Panc1 (cell line): ENCODE data around the gene MAP3K3. TPM values are rescaled to one million over a fixed set of nuclear protein-coding genes. Genes with fewer than 3 reads are reported as not detected.

Experiments used
- ATAC-seq: fragments of 200-7000 bp; cut with Tn5 transposase; 2 replicates; pipeline ENCODE4 v1.9.1; 2020; ENCODE audit warnings: mild to moderate bottlenecking, moderate library complexity
- BruUV-seq: library from RNA; stranded (reverse); fragments of 400-500 nt; replicated peaks from 2 replicates; lab custom pipeline; 2021; lab: Mats Ljungman, UMichigan
- CTCF ChIA-PET: fragments of 300-600 bp; sonication (Branson Sonifier 250); formaldehyde crosslinking; loops from one replicate; lab custom pipeline; 2022; ENCODE audit warnings: antibody characterized with exemption; lab: Charles Lee
- POLR2A ChIA-PET: fragments of 300-600 bp; sonication (Branson Sonifier 250); formaldehyde crosslinking; loops from one replicate; lab custom pipeline; 2022; ENCODE audit warnings: antibody characterized with exemption; lab: Charles Lee
- DNase-seq: peaks from one replicate; pipeline ENCODE4 v3.0.0-alpha.2; 2010; ENCODE audit warnings: low read depth, low spot score
- H3K27ac ChIP-seq: 2 replicates; pipeline ENCODE4 v1.5.1; 2011; ENCODE audit warnings: mild to moderate bottlenecking, low read length, inconsistent platforms
- H3K27me3 ChIP-seq: fragments of 200-500 bp; sonication (Bioruptor generic); 2 replicates; pipeline ENCODE4 v1.6.0; 2014; ENCODE audit warnings: low read length, inconsistent platforms; ENCODE audit not compliant: control insufficient read depth, insufficient read depth
- H3K36me3 ChIP-seq: fragments of 200-500 bp; sonication (Bioruptor generic); 2 replicates; pipeline ENCODE4 v1.5.1; 2014; ENCODE audit warnings: inconsistent platforms, mild to moderate bottlenecking, low read length, moderate library complexity; ENCODE audit not compliant: control insufficient read depth, insufficient read depth
- H3K4me1 ChIP-seq: 2 replicates; pipeline ENCODE4 v1.5.1; 2011; ENCODE audit warnings: inconsistent platforms, mild to moderate bottlenecking, low read length, moderate library complexity; ENCODE audit not compliant: control insufficient read depth, insufficient read depth
- H3K4me3 ChIP-seq, 2 experiments: 2 replicates each; pipeline ENCODE4 v1.5.1; 2011 to 2012; ENCODE audit warnings: low read depth in 2 of 2, low read length in 2 of 2, mild to moderate bottlenecking in 2 of 2, inconsistent platforms in 1 of 2, moderate library complexity in 1 of 2
- H3K9me3 ChIP-seq: fragments of 200-500 bp; sonication (Bioruptor generic); 2 replicates; pipeline ENCODE4 v1.5.1; 2014; ENCODE audit warnings: low read depth, mild to moderate bottlenecking, inconsistent platforms, low read length, moderate library complexity; ENCODE audit not compliant: control insufficient read depth, insufficient read depth
- POLR2AphosphoS5 ChIP-seq: IDR thresholded peaks from 2 replicates; pipeline ENCODE4 v1.6.1; 2012; ENCODE audit warnings: mild to moderate bottlenecking, low read depth, low read length, moderate library complexity
- SIN3A ChIP-seq: IDR thresholded peaks from 2 replicates; pipeline ENCODE4 v1.6.1; 2012; ENCODE audit warnings: low read depth, mild to moderate bottlenecking, low read length, moderate library complexity, borderline replicate concordance; ENCODE audit not compliant: insufficient read depth
- TCF7L2 ChIP-seq: IDR thresholded peaks from 2 replicates; pipeline ENCODE4 v1.6.1; 2011; ENCODE audit warnings: mild to moderate bottlenecking, low read depth, low read length, inconsistent platforms
- in situ Hi-C: cut with HindIII; loops from 2 replicates; pipeline ENCODE4 v1.10.0; 2016; ENCODE audit warnings: low sequenced_read_pairs, low pct_unique_long_range_greater_than_20kb
- intact Hi-C: fragments of 100-400 bp; cut with micrococcal nuclease; formaldehyde crosslinking; loops from one replicate; pipeline ENCODE4 v1.10.0; 2022; ENCODE audit not compliant: unreplicated experiment
- total RNA-seq: library from RNA; stranded (reverse); gene quantifications from one replicate; pipeline ENCODE4 v1.2.1, GENCODE V29; 2021; ENCODE audit not compliant: unreplicated experiment
- TF ChIP-seq, protein P1 (sequence below), 2 experiments: IDR thresholded peaks; 2 replicates each; pipeline ENCODE4 v1.6.1; 2011 to 2012; ENCODE audit warnings: low read depth in 2 of 2, control low read depth in 1 of 2, low read length in 1 of 2, mild to moderate bottlenecking in 1 of 2, moderate library complexity in 1 of 2; ENCODE audit not compliant: insufficient read depth in 1 of 2
- TF ChIP-seq, protein P2 (sequence below): fragments of 450-650 bp; IDR thresholded peaks from 2 replicates; pipeline ENCODE4 v1.5.1; 2017; ENCODE audit warnings: mild to moderate bottlenecking

MAP3K3 gene
- total RNA-seq, 1 experiment from 2014 or later: 22.3 TPM

DNA sequence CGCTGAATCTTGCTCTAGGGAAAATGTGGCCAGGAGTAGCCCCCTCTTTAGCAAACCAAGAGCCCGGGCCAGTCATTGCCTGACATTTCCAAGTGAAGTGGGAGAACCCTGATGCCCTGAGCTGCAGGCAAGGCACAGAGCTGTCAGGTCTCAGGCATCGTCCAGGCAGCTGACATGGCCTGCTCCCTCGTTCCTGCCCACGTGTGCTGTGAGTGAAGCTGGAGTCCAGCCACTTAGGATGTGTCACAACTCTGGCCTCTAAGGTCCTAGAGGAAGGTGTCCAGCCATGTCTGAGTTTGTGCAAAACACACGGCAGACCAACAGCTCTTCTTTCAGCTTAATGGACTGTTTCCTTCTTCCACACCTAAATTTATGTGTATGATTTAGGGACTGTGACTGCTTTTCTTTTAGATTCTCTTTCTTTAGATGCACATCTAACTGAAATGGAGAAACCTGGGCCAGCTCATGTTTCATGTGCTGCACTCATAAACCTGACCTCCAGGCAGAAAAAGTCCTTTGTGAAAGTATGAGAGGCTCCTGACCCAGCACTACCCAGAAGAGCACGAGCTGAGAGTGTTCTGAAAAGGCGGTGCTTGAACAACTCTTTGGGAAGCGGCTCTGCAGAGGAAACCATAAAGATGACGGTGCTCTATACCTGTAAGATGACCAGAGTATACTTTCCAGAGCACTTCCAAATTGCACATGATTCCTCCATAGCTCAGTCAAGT is 92.5 kb downstream of the MAP3K3 start:
- H3K4me3 ChIP-seq: no peak overlapping the region
- ATAC-seq (no peak), DNase-seq (no peak)
- in situ Hi-C loops (no loop called here), intact Hi-C loops (no loop called here)
- H3K27ac ChIP-seq: no peak overlapping the region
- H3K36me3 ChIP-seq: peaks cover 3% of the 10 kb centered on the region
- BruUV-seq: no TSS peak
- TF ChIP-seq SIN3A (no peak), POLR2AphosphoS5 (no peak), TCF7L2 (no peak)
- TF ChIP-seq, protein P1, sequence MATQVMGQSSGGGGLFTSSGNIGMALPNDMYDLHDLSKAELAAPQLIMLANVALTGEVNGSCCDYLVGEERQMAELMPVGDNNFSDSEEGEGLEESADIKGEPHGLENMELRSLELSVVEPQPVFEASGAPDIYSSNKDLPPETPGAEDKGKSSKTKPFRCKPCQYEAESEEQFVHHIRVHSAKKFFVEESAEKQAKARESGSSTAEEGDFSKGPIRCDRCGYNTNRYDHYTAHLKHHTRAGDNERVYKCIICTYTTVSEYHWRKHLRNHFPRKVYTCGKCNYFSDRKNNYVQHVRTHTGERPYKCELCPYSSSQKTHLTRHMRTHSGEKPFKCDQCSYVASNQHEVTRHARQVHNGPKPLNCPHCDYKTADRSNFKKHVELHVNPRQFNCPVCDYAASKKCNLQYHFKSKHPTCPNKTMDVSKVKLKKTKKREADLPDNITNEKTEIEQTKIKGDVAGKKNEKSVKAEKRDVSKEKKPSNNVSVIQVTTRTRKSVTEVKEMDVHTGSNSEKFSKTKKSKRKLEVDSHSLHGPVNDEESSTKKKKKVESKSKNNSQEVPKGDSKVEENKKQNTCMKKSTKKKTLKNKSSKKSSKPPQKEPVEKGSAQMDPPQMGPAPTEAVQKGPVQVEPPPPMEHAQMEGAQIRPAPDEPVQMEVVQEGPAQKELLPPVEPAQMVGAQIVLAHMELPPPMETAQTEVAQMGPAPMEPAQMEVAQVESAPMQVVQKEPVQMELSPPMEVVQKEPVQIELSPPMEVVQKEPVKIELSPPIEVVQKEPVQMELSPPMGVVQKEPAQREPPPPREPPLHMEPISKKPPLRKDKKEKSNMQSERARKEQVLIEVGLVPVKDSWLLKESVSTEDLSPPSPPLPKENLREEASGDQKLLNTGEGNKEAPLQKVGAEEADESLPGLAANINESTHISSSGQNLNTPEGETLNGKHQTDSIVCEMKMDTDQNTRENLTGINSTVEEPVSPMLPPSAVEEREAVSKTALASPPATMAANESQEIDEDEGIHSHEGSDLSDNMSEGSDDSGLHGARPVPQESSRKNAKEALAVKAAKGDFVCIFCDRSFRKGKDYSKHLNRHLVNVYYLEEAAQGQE (IDR thresholded peaks at IDR 0.05; ENCODE audit: insufficient read depth in 1 of 2, low read depth in 2 of 2, low read length in 1 of 2): no peak
- ChIA-PET CTCF (no interaction called here), POLR2A (no interaction called here)
- no peaks in the 10 kb centered on the region for H3K4me1 ChIP-seq
- H3K27me3 ChIP-seq: no peaks in the 10 kb centered on the region
- H3K9me3 ChIP-seq: no peaks in the 10 kb centered on the region

DNA sequence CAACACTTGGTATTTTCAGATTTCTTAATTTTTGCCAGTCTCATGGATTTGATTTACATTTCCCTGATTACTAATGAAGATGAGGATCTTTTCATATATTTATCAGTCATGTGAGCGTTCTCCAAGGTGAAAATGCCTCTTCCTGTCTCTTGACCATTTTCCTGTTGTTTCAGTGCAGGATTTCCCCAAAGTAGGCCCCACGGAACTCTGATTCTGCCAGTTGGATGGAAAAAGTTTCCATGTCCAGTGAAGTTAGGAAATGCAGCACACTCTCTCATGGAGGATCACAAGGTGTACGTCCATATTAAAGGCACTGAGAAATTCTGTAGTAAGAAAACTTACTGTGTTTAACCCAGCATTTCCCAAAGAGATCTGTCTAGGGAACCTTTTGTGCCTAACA is 94.2 kb downstream of the MAP3K3 start:
- Histone ChIP-seq H3K36me3 (peaks cover 3% of the 10 kb centered on the region), H3K4me1 (no peaks in the 10 kb centered on the region), H3K9me3 (no peaks in the 10 kb centered on the region), H3K27ac (no peak overlapping the region), H3K4me3 (no peak overlapping the region), H3K27me3 (no peaks in the 10 kb centered on the region)
- TF ChIP-seq SIN3A (no peak), TCF7L2 (no peak), POLR2AphosphoS5 (no peak)
- TF ChIP-seq, protein P2, sequence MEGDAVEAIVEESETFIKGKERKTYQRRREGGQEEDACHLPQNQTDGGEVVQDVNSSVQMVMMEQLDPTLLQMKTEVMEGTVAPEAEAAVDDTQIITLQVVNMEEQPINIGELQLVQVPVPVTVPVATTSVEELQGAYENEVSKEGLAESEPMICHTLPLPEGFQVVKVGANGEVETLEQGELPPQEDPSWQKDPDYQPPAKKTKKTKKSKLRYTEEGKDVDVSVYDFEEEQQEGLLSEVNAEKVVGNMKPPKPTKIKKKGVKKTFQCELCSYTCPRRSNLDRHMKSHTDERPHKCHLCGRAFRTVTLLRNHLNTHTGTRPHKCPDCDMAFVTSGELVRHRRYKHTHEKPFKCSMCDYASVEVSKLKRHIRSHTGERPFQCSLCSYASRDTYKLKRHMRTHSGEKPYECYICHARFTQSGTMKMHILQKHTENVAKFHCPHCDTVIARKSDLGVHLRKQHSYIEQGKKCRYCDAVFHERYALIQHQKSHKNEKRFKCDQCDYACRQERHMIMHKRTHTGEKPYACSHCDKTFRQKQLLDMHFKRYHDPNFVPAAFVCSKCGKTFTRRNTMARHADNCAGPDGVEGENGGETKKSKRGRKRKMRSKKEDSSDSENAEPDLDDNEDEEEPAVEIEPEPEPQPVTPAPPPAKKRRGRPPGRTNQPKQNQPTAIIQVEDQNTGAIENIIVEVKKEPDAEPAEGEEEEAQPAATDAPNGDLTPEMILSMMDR: no peak
- TF ChIP-seq, protein P1 (IDR thresholded peaks at IDR 0.05; ENCODE audit: insufficient read depth in 1 of 2, low read depth in 2 of 2, low read length in 1 of 2): no peak
- in situ Hi-C loops (no loop called here), intact Hi-C loops (no loop called here)
- DNase-seq (no peak), ATAC-seq (no peak)
- CTCF ChIA-PET: no interaction called here
- POLR2A ChIA-PET: no interaction called here
- BruUV-seq: TSS peak; percentile 41
